Common myeloid progenitor, CD34-positive (primary cell): ENCODE measurements around the gene NUTF2.

ENCODE experiments used
- CTCF ChIA-PET: fragments of 350-600 bp; sonication (Branson Sonifier 250); formaldehyde crosslinking; loops from one replicate; lab custom pipeline; 2021; ENCODE audit warnings: antibody characterized with exemption; lab: Charles Lee
- POLR2A ChIA-PET: fragments of 350-600 bp; sonication (Branson Sonifier 250); formaldehyde crosslinking; loops from one replicate; lab custom pipeline; 2021; ENCODE audit warnings: antibody characterized with exemption; lab: Charles Lee
- DNase-seq, 3 donors: peaks; one replicate each; pipeline versions ENCODE4 v3.0.0 to v3.0.0-alpha.2; 2013
- H3K27ac ChIP-seq, 2 experiments: 1 replicate in 1 of 2; 2 replicates in 1 of 2; pipeline ENCODE4 v1.7.0; 2013; ENCODE audit warnings: inconsistent platforms in 2 of 2, low read length in 2 of 2, mild to moderate bottlenecking in 2 of 2, low read depth in 1 of 2, moderate library complexity in 1 of 2; ENCODE audit not compliant: severe bottlenecking in 2 of 2, insufficient read depth in 1 of 2, poor library complexity in 1 of 2
- H3K27me3 ChIP-seq, 5 experiments: replicated peaks in 2 of 5; 1 replicate in 3 of 5; 2 replicates in 2 of 5; pipeline versions ENCODE4 v1.6.1 to v1.7.0; 2013; ENCODE audit warnings: low read length in 4 of 5, mild to moderate bottlenecking in 2 of 5, moderate library complexity in 2 of 5, inconsistent platforms in 1 of 5; ENCODE audit not compliant: insufficient read depth in 5 of 5, control insufficient read depth in 4 of 5
- H3K36me3 ChIP-seq, 4 experiments: 1 replicate in 2 of 4; 2 replicates in 2 of 4; pipeline versions ENCODE4 v1.6.1 to v1.7.0; 2013; ENCODE audit warnings: low read length in 3 of 4, control low read depth in 1 of 4, mild to moderate bottlenecking in 1 of 4; ENCODE audit not compliant: control insufficient read depth in 4 of 4, insufficient read depth in 4 of 4
- H3K4me1 ChIP-seq, 4 experiments: 1 replicate in 3 of 4; 2 replicates in 1 of 4; pipeline versions ENCODE4 v1.6.1 to v1.7.1; 2013; ENCODE audit warnings: low read length in 3 of 4, mild to moderate bottlenecking in 3 of 4, control low read depth in 1 of 4, inconsistent platforms in 1 of 4, moderate library complexity in 1 of 4; ENCODE audit not compliant: control insufficient read depth in 4 of 4, insufficient read depth in 4 of 4; ENCODE audit errors: control extremely low read depth in 1 of 4
- H3K4me3 ChIP-seq, 7 experiments: 1 replicate in 4 of 7; 2 replicates in 3 of 7; pipeline versions ENCODE4 v1.5.1 to v1.7.0; 2013; ENCODE audit warnings: mild to moderate bottlenecking in 7 of 7, low read length in 6 of 7, moderate library complexity in 6 of 7, inconsistent platforms in 2 of 7, low read depth in 2 of 7, control low read depth in 1 of 7; ENCODE audit not compliant: insufficient read depth in 4 of 7, control insufficient read depth in 1 of 7; ENCODE audit errors: extremely low read depth in 1 of 7
- H3K9me3 ChIP-seq, 5 experiments: 1 replicate in 4 of 5; 2 replicates in 1 of 5; pipeline versions ENCODE4 v1.6.1 to v1.7.1; 2013; ENCODE audit warnings: low read length in 4 of 5, mild to moderate bottlenecking in 2 of 5, inconsistent platforms in 1 of 5, low read depth in 1 of 5, moderate library complexity in 1 of 5; ENCODE audit not compliant: control insufficient read depth in 4 of 5, insufficient read depth in 2 of 5; ENCODE audit errors: control extremely low read depth in 1 of 5
- WGBS: methylation state at CpG from one replicate; pipeline ENCODE4 v1.1.5; 2013; ENCODE audit not compliant: insufficient coverage; 5-methylcytosine and 5-hydroxymethylcytosine counted together

The NUTF2 gene

GRCh38 chr16:67853670-67854069, 6.9 kb downstream of the NUTF2 start:
- Histone ChIP-seq H3K27ac (no peak overlapping the region), H3K36me3 (peaks cover 0 to 23% (median 5%) of the 10 kb centered on the region in 4 experiments), H3K9me3 (no peaks in the 10 kb centered on the region), H3K27me3 (no peaks in the 10 kb centered on the region), H3K4me3 (no peak overlapping the region), H3K4me1 (peaks cover 0 to 26% (median 10%) of the 10 kb centered on the region in 4 experiments)
- DNase-seq = no peak
- POLR2A ChIA-PET = no interaction called here
- WGBS = 92% methylated on average over 3 of the region's 3 CpGs
- CTCF ChIA-PET = interaction anchor here (1.3 to 11.8 kb wide), 2 partner anchors 10 to 181 kb away, joined by 3 to 155 read pairs; no protein-coding TSS in a partner anchor

GRCh38 chr16:67855789-67856188, 9.1 kb downstream of the NUTF2 start:
- Histone ChIP-seq H3K36me3 (peaks cover 2 to 23% (median 9%) of the 10 kb centered on the region in 4 experiments), H3K4me1 (peaks cover 0 to 24% (median 10%) of the 10 kb centered on the region in 4 experiments), H3K9me3 (no peaks in the 10 kb centered on the region), H3K27ac (peak overlapping the region; percentile 36 to 56), H3K27me3 (no peaks in the 10 kb centered on the region), H3K4me3 (no peak overlapping the region)
- 91% methylated on average over 8 of the region's 10 CpGs for WGBS
- ChIA-PET POLR2A (interaction anchor here (1.0 kb wide), 1 partner anchor 22 kb away, joined by 3 read pairs; no protein-coding TSS in a partner anchor), CTCF (interaction anchor here (0.6 to 18.2 kb wide), 4 partner anchors 8 to 955 kb away, joined by 3 to 155 read pairs (median 4); partner anchors contain the start of genes CENPT and NUTF2)
- DNase-seq = no peak

- DNase-seq = no peak
- Histone ChIP-seq H3K27ac (peak overlapping the region; percentile 86 to 92), H3K4me1 (peaks cover 0 to 24% (median 10%) of the 10 kb centered on the region in 4 experiments), H3K4me3 (peak overlapping the region in 1 of 7 experiments; percentile 7), H3K27me3 (no peaks in the 10 kb centered on the region), H3K36me3 (peaks cover 4 to 36% (median 15%) of the 10 kb centered on the region in 4 experiments), H3K9me3 (no peaks in the 10 kb centered on the region)
- ChIA-PET POLR2A (no interaction called here), CTCF (interaction anchor here (1.0 to 18.2 kb wide), 5 partner anchors 9 to 42 kb away, joined by 3 to 155 read pairs (median 4); partner anchors contain the start of genes CENPT and NUTF2)
- 100% methylated on average over 5 of the region's 5 CpGs for WGBS
Measured at GRCh38 chr16:67856927-67857546, 10.3 kb downstream of the NUTF2 start.

- Histone ChIP-seq H3K27ac (peak overlapping the region; percentile 86 to 92), H3K4me1 (peaks cover 0 to 24% (median 10%) of the 10 kb centered on the region in 4 experiments), H3K4me3 (peak overlapping the region in 2 of 7 experiments; percentile 5 to 7), H3K9me3 (no peaks in the 10 kb centered on the region), H3K36me3 (peaks cover 7 to 42% (median 17%) of the 10 kb centered on the region in 4 experiments), H3K27me3 (no peaks in the 10 kb centered on the region)
- DNase-seq = peak; percentile 78 to 89 (median 87)
- WGBS = 100% methylated on average over 2 of the region's 3 CpGs
- ChIA-PET CTCF (interaction anchor here (1.0 to 18.2 kb wide), 5 partner anchors 9 to 42 kb away, joined by 3 to 155 read pairs (median 4); partner anchors contain the start of genes CENPT and NUTF2), POLR2A (no interaction called here)
Measured at GRCh38 chr16:67857547-67858233, 11.0 kb downstream of the NUTF2 start.

- no peaks in the 10 kb centered on the region for H3K9me3 ChIP-seq
- H3K4me1 ChIP-seq = peaks cover 0 to 24% (median 10%) of the 10 kb centered on the region in 4 experiments
- no peak overlapping the region for H3K4me3 ChIP-seq
- 65% methylated on average over 3 of the region's 4 CpGs for WGBS
- DNase-seq = peak in 2 of 3 donors; percentile 24 to 26
- CTCF ChIA-PET = interaction anchor here (1.1 to 18.2 kb wide), 4 partner anchors 10 to 41 kb away, joined by 3 to 155 read pairs (median 4); partner anchors contain the start of genes CENPT and NUTF2
- POLR2A ChIA-PET = no interaction called here
- no peaks in the 10 kb centered on the region for H3K27me3 ChIP-seq
- H3K27ac ChIP-seq = peak overlapping the region; percentile 86 to 92
- peaks cover 7 to 49% (median 18%) of the 10 kb centered on the region in 4 experiments for H3K36me3 ChIP-seq
Measured at GRCh38 chr16:67858500-67858899, 11.8 kb downstream of the NUTF2 start.

- H3K4me1 ChIP-seq = peaks cover 0 to 24% (median 10%) of the 10 kb centered on the region in 4 experiments
- no peak for DNase-seq
- peaks cover 9 to 52% (median 19%) of the 10 kb centered on the region in 4 experiments for H3K36me3 ChIP-seq
- ChIA-PET CTCF (interaction anchor here (5.2 to 18.2 kb wide), 2 partner anchors 13 to 45 kb away, joined by 36 to 155 read pairs; partner anchors contain the start of genes CENPT and NUTF2), POLR2A (no interaction called here)
- no peak overlapping the region for H3K4me3 ChIP-seq
- no peaks in the 10 kb centered on the region for H3K27me3 ChIP-seq
- WGBS = 94% methylated on average over 5 of the region's 8 CpGs
- H3K9me3 ChIP-seq = no peaks in the 10 kb centered on the region
- peak overlapping the region in 1 of 2 experiments; percentile 25 for H3K27ac ChIP-seq
Measured at GRCh38 chr16:67860589-67861398, 14.1 kb downstream of the NUTF2 start.
